ENCODE results near the gene MCRIP2. TPM values are rescaled to one million over a fixed set of nuclear protein-coding genes. Genes with fewer than 3 reads are reported as not detected.
A peak's percentile ranks its signal among the peaks of the same experiment; 100 is the strongest.

The MCRIP2 gene
- total RNA-seq, 6 donors from 2014 or later, result 34.9 to 85.7 (median 53.3) TPM

GRCh38 chr16:678858-679813, 37.5 kb downstream of the MCRIP2 start:
- 0 to 50% methylated on average over 12 to 29 of the region's 52 CpGs for WGBS, 2 donors
- Histone ChIP-seq H3K27me3 (no peaks in the 10 kb centered on the region), H3K36me3 (peaks cover 8 to 23% (median 18%) of the 10 kb centered on the region in 4 donors), H3K9me3 (no peaks in the 10 kb centered on the region), H3K4me1 (peaks cover 43 to 79% (median 51%) of the 10 kb centered on the region in 4 donors), H3K27ac (peak overlapping the region; percentile 61 to 94 (median 87)), H3K4me3 (peak overlapping the region; percentile 27 to 97 (median 91))
- TF ChIP-seq CTCF (IDR thresholded peaks at IDR 0.05) (no peak), POLR2AphosphoS5 (IDR thresholded peaks at IDR 0.05) (peak in 1 of 2 donors; percentile 41)
- peak; percentile 74 to 91 for DNase-seq
- ATAC-seq (ENCODE audit: low FRiP score in 2 of 2), result peak; percentile 20 to 39

- H3K9me3 ChIP-seq, result no peaks in the 10 kb centered on the region
- peak within 1 kb of the TSS; percentile 83 to 94 (median 91) for H3K27ac ChIP-seq
- WGBS, 2 donors, result 0 to 1% methylated on average over 3 to 31 of the region's 91 CpGs
- H3K4me3 ChIP-seq, result peak within 1 kb of the TSS; percentile 65 to 97 (median 91)
- ATAC-seq (ENCODE audit: low FRiP score in 2 of 2), result peak; percentile 88 to 89
- H3K36me3 ChIP-seq, result peaks cover 8 to 21% (median 18%) of the 10 kb centered on the region in 4 donors
- H3K4me1 ChIP-seq, result peaks cover 45 to 77% (median 53%) of the 10 kb centered on the region in 4 donors
- no peaks in the 10 kb centered on the region for H3K27me3 ChIP-seq
- peak; percentile 90 to 97 for DNase-seq
- TF ChIP-seq CTCF (IDR thresholded peaks at IDR 0.05) (peak in 3 of 6 experiments; percentile 4 to 28 (median 20)), POLR2AphosphoS5 (IDR thresholded peaks at IDR 0.05) (peak in 1 of 2 donors; percentile 66), EP300 (IDR thresholded peaks at IDR 0.05) (no peak), POLR2A (IDR thresholded peaks at IDR 0.05) (peak in 2 of 4 donors; percentile 38 to 90)
Measured at GRCh38 chr16:679814-680624, 38.4 kb downstream of the MCRIP2 start, which contains the start of gene STUB1. STUB1 (plus strand) TSS chr16:680410; CDS start chr16:680526, 116 bp downstream.

- Histone ChIP-seq H3K36me3 (peaks cover 8 to 21% (median 18%) of the 10 kb centered on the region in 4 donors), H3K27me3 (no peaks in the 10 kb centered on the region), H3K4me1 (peaks cover 44 to 77% (median 53%) of the 10 kb centered on the region in 4 donors), H3K9me3 (no peaks in the 10 kb centered on the region), H3K27ac (peak overlapping the region; percentile 83 to 94 (median 91)), H3K4me3 (peak overlapping the region; percentile 65 to 97 (median 91))
- TF ChIP-seq POLR2AphosphoS5 (IDR thresholded peaks at IDR 0.05), result no peak
- TF ChIP-seq CTCF (IDR thresholded peaks at IDR 0.05), result no peak
- no peak for TF ChIP-seq EP300 (IDR thresholded peaks at IDR 0.05)
- no peak for TF ChIP-seq POLR2A (IDR thresholded peaks at IDR 0.05)
- DNase-seq (no peak), ATAC-seq (ENCODE audit: low FRiP score in 2 of 2) (no peak)
- 0% methylated on average over 28 of the region's 38 CpGs; no CpG with 5 or more reads in 1 of the 2 donors for WGBS, 2 donors
Measured at GRCh38 chr16:680625-680945, 39.0 kb downstream of the MCRIP2 start.

- Histone ChIP-seq H3K36me3 (peaks cover 8 to 24% (median 18%) of the 10 kb centered on the region in 4 donors), H3K27ac (peak overlapping the region; percentile 83 to 94 (median 91)), H3K9me3 (no peaks in the 10 kb centered on the region), H3K4me1 (peaks cover 43 to 77% (median 51%) of the 10 kb centered on the region in 4 donors), H3K27me3 (no peaks in the 10 kb centered on the region), H3K4me3 (peak overlapping the region; percentile 65 to 97 (median 91))
- no peak for TF ChIP-seq POLR2A (IDR thresholded peaks at IDR 0.05)
- no peak for TF ChIP-seq CTCF (IDR thresholded peaks at IDR 0.05)
- no peak for TF ChIP-seq POLR2AphosphoS5 (IDR thresholded peaks at IDR 0.05)
- TF ChIP-seq EP300 (IDR thresholded peaks at IDR 0.05), result no peak
- peak; percentile 55 to 88 for DNase-seq
- no peak for ATAC-seq (ENCODE audit: low FRiP score in 2 of 2)
- WGBS, 2 donors, result 54 to 68% methylated on average over 27 to 42 of the region's 44 CpGs
Measured at GRCh38 chr16:680967-681745, 39.5 kb downstream of the MCRIP2 start.

Data from upper lobe of left lung (tissue), 6 donors.